Left cardiac atrium (tissue), 4 donors: ENCODE measurements around the gene ATF6. TPM values are rescaled to one million over a fixed set of nuclear protein-coding genes. Genes with fewer than 3 reads are reported as not detected.

Experiments
- ATAC-seq, 2 donors: fragments of 200-7000 bp; cut with Tn5 transposase; one replicate each; pipeline ENCODE4 v1.9.1; 2020; ENCODE audit warnings: mild to moderate bottlenecking in 2 of 2, moderate library complexity in 2 of 2
- DNase-seq: peaks from one replicate; pipeline ENCODE4 v3.0.0-alpha.2; 2020
- intact Hi-C, 2 donors: fragments of 100-400 bp; cut with DNase I; formaldehyde crosslinking; loops; one replicate each; pipeline versions ENCODE4 v1.14.1 to v1.15.1; 2022 to 2023
- total RNA-seq, 2 donors: library from RNA; stranded (reverse); fragmentation: NEBNext Ultra II Directional; extraction: Animal tissue kit (Norgen Biotek cat#: 25700); gene quantifications; one replicate each; pipeline ENCODE4 v1.2.1, GENCODE V29; 2021
- donor health status: DM: no; HTN: yes; CAD: no.
- donor health status: DM: no; HTN: yes; CAD: no; lungs with severe emphysema.
- donor health status: DM: yes; HTN: yes; CAD: no.
- donor health status: Dilated cardiomyopathy.

Gene ATF6
- total RNA-seq, 2 donors from 2014 or later: 14.4 to 20.3 TPM

GRCh38 chr1:161915051-161915503 is 149.0 kb downstream of the ATF6 start:
- no peak for DNase-seq
- peak in 1 of 2 donors; percentile 42 for ATAC-seq
- intact Hi-C loops: no loop called here

- ATAC-seq (no peak), DNase-seq (no peak)
- intact Hi-C loops: no loop called here
Observed at GRCh38 chr1:161915978-161916377, 149.9 kb downstream of the ATF6 start.

- intact Hi-C loops: no loop called here
- ATAC-seq (no peak), DNase-seq (no peak)
Observed at GRCh38 chr1:161919229-161919628, 153.1 kb downstream of the ATF6 start.

GRCh38 chr1:161921491-161921890 is 155.4 kb downstream of the ATF6 start:
- DNase-seq (no peak), ATAC-seq (no peak)
- intact Hi-C loops: no loop called here

GRCh38 chr1:161921990-161922389 is 155.9 kb downstream of the ATF6 start:
- no peak for ATAC-seq
- DNase-seq: no peak
- intact Hi-C loops: no loop called here

- intact Hi-C loops: no loop called here
- ATAC-seq (no peak), DNase-seq (no peak)
Observed at GRCh38 chr1:161928056-161928455, 161.9 kb downstream of the ATF6 start.

GRCh38 chr1:161929137-161929536 is 163.0 kb downstream of the ATF6 start:
- no peak for DNase-seq
- ATAC-seq: no peak
- intact Hi-C loops: no loop called here

GRCh38 chr1:161930064-161930463 is 163.9 kb downstream of the ATF6 start:
- intact Hi-C loops: no loop called here
- ATAC-seq (no peak), DNase-seq (no peak)

- DNase-seq: peak; percentile 37
- peak; percentile 53 to 57 for ATAC-seq
- intact Hi-C loops: no loop called here
Observed at GRCh38 chr1:161932668-161933067, 166.5 kb downstream of the ATF6 start.

GRCh38 chr1:161933592-161934588 is 167.8 kb downstream of the ATF6 start:
- ATAC-seq: peak; percentile 49 to 53

GRCh38 chr1:161935264-161935663 is 169.1 kb downstream of the ATF6 start:
- intact Hi-C loops: no loop called here
- ATAC-seq (no peak), DNase-seq (no peak)

More at GRCh38 chr1:161933592-161934588, 167.8 kb downstream of the ATF6 start:
- intact Hi-C loops: no loop called here
- no peak for DNase-seq

GRCh38 chr1:161936786-161937185 is 170.7 kb downstream of the ATF6 start:
- intact Hi-C loops: no loop called here
- DNase-seq: no peak

GRCh38 chr1:161940866-161941591 is 174.9 kb downstream of the ATF6 start:
- intact Hi-C loops: no loop called here
- ATAC-seq: no peak
- DNase-seq: no peak

More at GRCh38 chr1:161936786-161937185, 170.7 kb downstream of the ATF6 start:
- no peak for ATAC-seq

- intact Hi-C loops: no loop called here
- ATAC-seq (no peak), DNase-seq (no peak)
Observed at GRCh38 chr1:161941726-161942436, 175.8 kb downstream of the ATF6 start.

GRCh38 chr1:161943737-161944136 is 177.6 kb downstream of the ATF6 start:
- intact Hi-C loops: no loop called here
- DNase-seq: no peak
- no peak for ATAC-seq

- ATAC-seq: no peak
Observed at GRCh38 chr1:161944381-161944780, 178.3 kb downstream of the ATF6 start.

GRCh38 chr1:161945306-161946060 is 179.4 kb downstream of the ATF6 start:
- intact Hi-C loops: no loop called here
- ATAC-seq: no peak
- no peak for DNase-seq

More at GRCh38 chr1:161944381-161944780, 178.3 kb downstream of the ATF6 start:
- intact Hi-C loops: no loop called here
- DNase-seq: no peak

- no peak for ATAC-seq
- intact Hi-C loops: no loop called here
- DNase-seq: no peak
Observed at GRCh38 chr1:161946071-161946987, 180.2 kb downstream of the ATF6 start.
